Suprapubic skin (tissue), 4 donors: ENCODE results near the gene C16orf95. TPM values are rescaled to one million over a fixed set of nuclear protein-coding genes. Genes with fewer than 3 reads are reported as not detected.

Experiments used
- DNase-seq, 2 donors: peaks; one replicate each; pipeline ENCODE4 v3.0.0-alpha.2; 2019; ENCODE audit warnings: low spot score in 2 of 2
- H3K27ac ChIP-seq: fragments of 200-600 bp; sonication (generic); one replicate; pipeline ENCODE4 v1.5.1; 2019
- H3K27me3 ChIP-seq: fragments of 200-600 bp; sonication (generic); one replicate; pipeline ENCODE4 v1.5.1; 2019
- H3K36me3 ChIP-seq: fragments of 200-600 bp; sonication (generic); one replicate; pipeline ENCODE4 v1.5.1; 2019
- H3K4me1 ChIP-seq: fragments of 200-600 bp; sonication (generic); one replicate; pipeline ENCODE4 v1.5.1; 2019
- H3K4me3 ChIP-seq: fragments of 200-600 bp; sonication (generic); one replicate; pipeline ENCODE4 v1.5.1; 2019; ENCODE audit warnings: mild to moderate bottlenecking
- H3K9me3 ChIP-seq: fragments of 200-600 bp; sonication (generic); one replicate; pipeline ENCODE4 v1.5.1; 2019
- EP300 ChIP-seq: sonication (generic); formaldehyde crosslinking; IDR thresholded peaks from one replicate; pipeline ENCODE4 v1.6.1; 2017; ENCODE audit warnings: antibody characterized with exemption
- POLR2A ChIP-seq, 2 donors: fragments of 450-650 bp; IDR thresholded peaks; one replicate each; pipeline ENCODE4 v1.6.1; 2017; ENCODE audit warnings: antibody characterized with exemption in 2 of 2, mild to moderate bottlenecking in 2 of 2, moderate library complexity in 2 of 2
- POLR2AphosphoS5 ChIP-seq, 3 donors: sonication (generic); formaldehyde crosslinking; IDR thresholded peaks; one replicate each; pipeline ENCODE4 v1.6.1; 2017; ENCODE audit warnings: antibody characterized with exemption in 3 of 3
- WGBS: methylation state at CpG from one replicate; pipeline ENCODE4 v1.1.5; 2018; 5-methylcytosine and 5-hydroxymethylcytosine counted together
- total RNA-seq, 4 donors: library from RNA; depleted of rRNA; stranded (reverse); fragments of >200 nt; gene quantifications; one replicate each; pipeline ENCODE4 v1.1.0, GENCODE V29; 2016
- TF ChIP-seq, protein P1 (sequence below), 2 donors: fragments of 200-600 bp in 1 of 2; fragments of 450-650 bp in 1 of 2; sonication (generic) in 1 of 2; IDR thresholded peaks; one replicate each; pipeline ENCODE4 v1.5.1; 2016 to 2019; ENCODE audit warnings: antibody characterized with exemption in 2 of 2, mild to moderate bottlenecking in 1 of 2, moderate library complexity in 1 of 2

C16orf95 gene
- total RNA-seq, 4 donors from 2014 or later = 17.5 TPM; not detected in 3

GRCh38 chr16:87330257-87330624, 13.0 kb upstream of the C16orf95 start:
- TF ChIP-seq, protein P1, sequence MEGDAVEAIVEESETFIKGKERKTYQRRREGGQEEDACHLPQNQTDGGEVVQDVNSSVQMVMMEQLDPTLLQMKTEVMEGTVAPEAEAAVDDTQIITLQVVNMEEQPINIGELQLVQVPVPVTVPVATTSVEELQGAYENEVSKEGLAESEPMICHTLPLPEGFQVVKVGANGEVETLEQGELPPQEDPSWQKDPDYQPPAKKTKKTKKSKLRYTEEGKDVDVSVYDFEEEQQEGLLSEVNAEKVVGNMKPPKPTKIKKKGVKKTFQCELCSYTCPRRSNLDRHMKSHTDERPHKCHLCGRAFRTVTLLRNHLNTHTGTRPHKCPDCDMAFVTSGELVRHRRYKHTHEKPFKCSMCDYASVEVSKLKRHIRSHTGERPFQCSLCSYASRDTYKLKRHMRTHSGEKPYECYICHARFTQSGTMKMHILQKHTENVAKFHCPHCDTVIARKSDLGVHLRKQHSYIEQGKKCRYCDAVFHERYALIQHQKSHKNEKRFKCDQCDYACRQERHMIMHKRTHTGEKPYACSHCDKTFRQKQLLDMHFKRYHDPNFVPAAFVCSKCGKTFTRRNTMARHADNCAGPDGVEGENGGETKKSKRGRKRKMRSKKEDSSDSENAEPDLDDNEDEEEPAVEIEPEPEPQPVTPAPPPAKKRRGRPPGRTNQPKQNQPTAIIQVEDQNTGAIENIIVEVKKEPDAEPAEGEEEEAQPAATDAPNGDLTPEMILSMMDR (IDR thresholded peaks at IDR 0.05) = no peak
- TF ChIP-seq EP300 = no peak
- no peak for TF ChIP-seq POLR2AphosphoS5 (IDR thresholded peaks at IDR 0.05)
- TF ChIP-seq POLR2A (IDR thresholded peaks at IDR 0.05) = no peak
- WGBS = 89% methylated on average over 10 of the region's 11 CpGs

GRCh38 chr16:87329436-87330256, 12.5 kb upstream of the C16orf95 start:
- Histone ChIP-seq H3K27ac (no peak overlapping the region), H3K4me1 (peaks cover 24% of the 10 kb centered on the region), H3K4me3 (no peak overlapping the region), H3K27me3 (no peaks in the 10 kb centered on the region), H3K36me3 (peaks cover 75% of the 10 kb centered on the region), H3K9me3 (no peaks in the 10 kb centered on the region)
- no peak for DNase-seq
- WGBS = 92% methylated on average over 11 of the region's 20 CpGs
- TF ChIP-seq POLR2AphosphoS5 (IDR thresholded peaks at IDR 0.05) = no peak
- TF ChIP-seq EP300 = no peak
- no peak for TF ChIP-seq POLR2A (IDR thresholded peaks at IDR 0.05)
- TF ChIP-seq, protein P1 (IDR thresholded peaks at IDR 0.05) = no peak

More at GRCh38 chr16:87330257-87330624, 13.0 kb upstream of the C16orf95 start:
- H3K9me3 ChIP-seq = no peaks in the 10 kb centered on the region
- no peak for DNase-seq
- no peak overlapping the region for H3K27ac ChIP-seq
- H3K36me3 ChIP-seq = peaks cover 81% of the 10 kb centered on the region
- H3K4me1 ChIP-seq = peaks cover 18% of the 10 kb centered on the region
- H3K4me3 ChIP-seq = no peak overlapping the region
- H3K27me3 ChIP-seq = no peaks in the 10 kb centered on the region

GRCh38 chr16:87328846-87329245, 11.7 kb upstream of the C16orf95 start:
- 75% methylated on average over 12 of the region's 12 CpGs for WGBS
- Histone ChIP-seq H3K36me3 (peaks cover 67% of the 10 kb centered on the region), H3K27ac (no peak overlapping the region), H3K9me3 (no peaks in the 10 kb centered on the region), H3K4me1 (peaks cover 24% of the 10 kb centered on the region), H3K4me3 (no peak overlapping the region), H3K27me3 (no peaks in the 10 kb centered on the region)
- TF ChIP-seq, protein P1 (IDR thresholded peaks at IDR 0.05) = no peak
- TF ChIP-seq EP300 (no peak), POLR2AphosphoS5 (IDR thresholded peaks at IDR 0.05) (no peak), POLR2A (IDR thresholded peaks at IDR 0.05) (no peak)
- no peak for DNase-seq

DNA sequence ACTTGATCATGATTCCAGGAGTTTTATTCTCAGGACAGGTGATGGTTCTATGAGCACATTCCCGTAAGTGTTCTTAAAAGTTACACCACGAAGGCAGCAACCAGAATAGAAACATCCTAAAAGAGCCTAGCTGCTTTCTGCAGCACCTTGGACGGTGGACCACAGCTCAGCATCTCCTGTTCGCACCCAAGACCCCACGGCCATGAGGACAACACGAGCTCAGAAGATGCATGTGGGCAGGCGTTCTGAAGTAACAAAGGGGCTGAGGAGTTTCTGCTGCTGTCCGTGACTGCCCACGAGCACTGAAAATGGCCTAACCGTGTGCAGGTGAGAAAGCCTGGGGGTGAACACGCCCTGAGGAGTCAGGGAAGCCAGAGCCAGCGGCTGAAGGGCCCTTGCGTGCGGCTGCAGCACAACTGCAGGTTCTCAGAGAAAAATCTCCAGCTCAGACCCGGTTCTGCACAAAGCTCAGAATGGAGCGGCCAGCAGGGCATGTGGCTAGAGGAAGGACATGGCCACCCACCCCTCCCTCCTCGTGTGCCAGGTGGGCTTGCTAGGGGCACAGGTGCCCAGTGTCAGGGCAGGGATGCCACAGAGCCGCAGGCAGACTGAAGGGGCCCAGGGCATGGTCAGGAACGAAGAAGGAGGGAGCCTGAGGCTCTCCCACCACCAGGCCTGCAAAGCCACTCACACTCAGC, 10.8 kb upstream of the C16orf95 start:
- peaks cover 27% of the 10 kb centered on the region for H3K4me1 ChIP-seq
- no peak overlapping the region for H3K4me3 ChIP-seq
- peaks cover 58% of the 10 kb centered on the region for H3K36me3 ChIP-seq
- H3K9me3 ChIP-seq = no peaks in the 10 kb centered on the region
- no peak overlapping the region for H3K27ac ChIP-seq
- no peaks in the 10 kb centered on the region for H3K27me3 ChIP-seq
- WGBS = 84% methylated on average over 19 of the region's 19 CpGs
- TF ChIP-seq EP300 (no peak), POLR2A (IDR thresholded peaks at IDR 0.05) (no peak), POLR2AphosphoS5 (IDR thresholded peaks at IDR 0.05) (no peak)
- TF ChIP-seq, protein P1 (IDR thresholded peaks at IDR 0.05) = no peak
- DNase-seq = no peak

- H3K27ac ChIP-seq = no peak overlapping the region
- WGBS = 81% methylated on average over 11 of the region's 11 CpGs
Measured at GRCh38 chr16:87326151-87326571, 9.0 kb upstream of the C16orf95 start.

More at GRCh38 chr16:87326151-87326571, 9.0 kb upstream of the C16orf95 start:
- Histone ChIP-seq H3K36me3 (peaks cover 41% of the 10 kb centered on the region), H3K4me1 (peaks cover 27% of the 10 kb centered on the region), H3K9me3 (no peaks in the 10 kb centered on the region), H3K27me3 (no peaks in the 10 kb centered on the region), H3K4me3 (no peak overlapping the region)
- DNase-seq = peak in 1 of 2 donors; percentile 56
- no peak for TF ChIP-seq POLR2A (IDR thresholded peaks at IDR 0.05)
- TF ChIP-seq, protein P1 (IDR thresholded peaks at IDR 0.05) = no peak
- no peak for TF ChIP-seq EP300
- TF ChIP-seq POLR2AphosphoS5 (IDR thresholded peaks at IDR 0.05) = no peak
